Keratinocyte (primary cell): Measurements from ENCODE around the gene SKOR1. TPM values are rescaled to one million over a fixed set of nuclear protein-coding genes. Genes with fewer than 3 reads are reported as not detected.

Experiments used
- DNase-seq: peaks from one replicate; pipeline ENCODE4 v3.0.0-alpha.2; 2011; ENCODE audit warnings: low read depth, missing footprints, low spot score
- FAIRE-seq: peaks from 2 replicates; lab custom pipeline; 2011; peaks lifted over from hg19 to GRCh38; lab: Jason Lieb, UNC
- H2AFZ ChIP-seq: 2 replicates; pipeline ENCODE4 v1.6.0; 2012; ENCODE audit warnings: low read length, control low read depth, inconsistent platforms; ENCODE audit not compliant: control insufficient read depth
- H3K27ac ChIP-seq: 2 replicates; pipeline ENCODE4 v1.5.1; 2011; ENCODE audit warnings: low read length; ENCODE audit not compliant: control insufficient read depth, insufficient read depth
- H3K27me3 ChIP-seq: 3 replicates; pipeline ENCODE4 v1.6.0; 2011; ENCODE audit warnings: low read length; ENCODE audit not compliant: control insufficient read depth, insufficient read depth; ENCODE audit errors: extremely low read depth
- H3K36me3 ChIP-seq, 2 experiments: 2 replicates in 1 of 2; 3 replicates in 1 of 2; pipeline ENCODE4 v1.5.1; 2011; ENCODE audit warnings: low read length in 2 of 2, mild to moderate bottlenecking in 1 of 2; ENCODE audit not compliant: control insufficient read depth in 2 of 2, insufficient read depth in 2 of 2; ENCODE audit errors: extremely low read depth in 1 of 2
- H3K4me1 ChIP-seq: 3 replicates; pipeline ENCODE4 v1.5.1; 2011; ENCODE audit warnings: low read length; ENCODE audit not compliant: control insufficient read depth, insufficient read depth; ENCODE audit errors: extremely low read depth
- H3K4me2 ChIP-seq: 3 replicates; pipeline ENCODE4 v1.6.0; 2011; ENCODE audit warnings: low read depth, low read length; ENCODE audit not compliant: control insufficient read depth, insufficient read depth; ENCODE audit errors: extremely low read depth
- H3K4me3 ChIP-seq, 3 experiments: fragments of 200-600 bp in 1 of 3; sonication (generic) in 1 of 3; 2 replicates in 2 of 3; 3 replicates in 1 of 3; pipeline ENCODE4 v1.5.1; 2011 to 2016; ENCODE audit warnings: low read length in 3 of 3, mild to moderate bottlenecking in 3 of 3, control low read depth in 2 of 3, inconsistent platforms in 1 of 3, low read depth in 1 of 3, mixed read lengths in 1 of 3, mixed run types in 1 of 3, moderate library complexity in 1 of 3; ENCODE audit not compliant: control insufficient read depth in 2 of 3, insufficient read depth in 2 of 3; ENCODE audit errors: extremely low read depth in 1 of 3
- H3K79me2 ChIP-seq: 2 replicates; pipeline ENCODE4 v1.6.0; 2012; ENCODE audit warnings: low read length; ENCODE audit not compliant: control insufficient read depth, insufficient read depth
- H3K9ac ChIP-seq: 3 replicates; pipeline ENCODE4 v1.6.0; 2011; ENCODE audit warnings: low read length; ENCODE audit not compliant: control insufficient read depth, insufficient read depth; ENCODE audit errors: extremely low read depth
- H3K9me1 ChIP-seq: 3 replicates; pipeline ENCODE4 v1.6.0; 2011; ENCODE audit warnings: low read length; ENCODE audit not compliant: control insufficient read depth, insufficient read depth; ENCODE audit errors: extremely low read depth
- H3K9me3 ChIP-seq: 2 replicates; pipeline ENCODE4 v1.5.1; 2012; ENCODE audit warnings: low read depth, low read length; ENCODE audit not compliant: control insufficient read depth
- H4K20me1 ChIP-seq: 3 replicates; pipeline ENCODE4 v1.6.0; 2011; ENCODE audit warnings: low read length; ENCODE audit not compliant: control insufficient read depth, insufficient read depth; ENCODE audit errors: extremely low read depth
- EZH2 ChIP-seq: IDR thresholded peaks from one replicate; pipeline ENCODE4 v1.6.1; 2012; ENCODE audit warnings: inconsistent platforms, mild to moderate bottlenecking, low read length, moderate library complexity
- dilution Hi-C: fragments of 300-500 bp; cut with MboI; formaldehyde crosslinking; loops from one replicate; pipeline ENCODE4 v1.7.0; 2020; ENCODE audit warnings: low sequenced_read_pairs; ENCODE audit not compliant: extremely low pct_ligation_motif_present
- polyA plus RNA-seq, 5 experiments: library from polyadenylated mRNA; depleted of rRNA in 3 of 5; stranded (reverse) in 3 of 5; stranded (forward) in 1 of 5; unstranded in 1 of 5; fragments of >200 nt; gene quantifications; 1 replicate in 1 of 5; 2 replicates in 3 of 5; 3 replicates in 1 of 5; pipeline versions ENCODE4 v1.2.1 to v1.2.3, GENCODE V29; 2011 to 2012; ENCODE audit warnings: missing spikeins in 2 of 5, low read depth in 1 of 5, low replicate concordance in 1 of 5
- TF ChIP-seq, protein P1 (sequence below), 3 experiments: IDR thresholded peaks in 1 of 3; conservative IDR thresholded peaks in 1 of 3; optimal IDR thresholded peaks in 1 of 3; 2 replicates in 2 of 3; 3 replicates in 1 of 3; pipeline versions ENCODE3 to v1.5.1; 2011; ENCODE audit warnings: low read length in 3 of 3, mild to moderate bottlenecking in 3 of 3, moderate library complexity in 2 of 3, control low read depth in 1 of 3, inconsistent platforms in 1 of 3; ENCODE audit not compliant: insufficient read depth in 2 of 3; ENCODE audit errors: extremely low read depth in 1 of 3

Gene SKOR1
- polyA plus RNA-seq, 1 donor (not counting 4 experiments of a cell fraction or from before 2014, with no cell fraction given) = 0.03 TPM

GRCh38 chr15:67813104-67813634 lies 12.1 kb upstream of the SKOR1 start:
- DNase-seq = no peak

GRCh38 chr15:67815036-67815592 lies 10.2 kb upstream of the SKOR1 start:
- no peak for FAIRE-seq
- Histone ChIP-seq H3K27ac (no peak overlapping the region), H3K9ac (no peak overlapping the region), H3K9me1 (no peaks in the 10 kb centered on the region), H3K27me3 (peaks cover 27% of the 10 kb centered on the region), H3K9me3 (no peaks in the 10 kb centered on the region), H3K4me3 (no peak overlapping the region), H3K4me2 (no peak overlapping the region), H3K79me2 (no peaks in the 10 kb centered on the region), H3K36me3 (no peaks in the 10 kb centered on the region), H3K4me1 (no peaks in the 10 kb centered on the region), H4K20me1 (no peaks in the 10 kb centered on the region), H2AFZ (no peak overlapping the region)
- no peak for DNase-seq
- dilution Hi-C loops = no loop called here
- no peak for TF ChIP-seq EZH2
- TF ChIP-seq, protein P1, sequence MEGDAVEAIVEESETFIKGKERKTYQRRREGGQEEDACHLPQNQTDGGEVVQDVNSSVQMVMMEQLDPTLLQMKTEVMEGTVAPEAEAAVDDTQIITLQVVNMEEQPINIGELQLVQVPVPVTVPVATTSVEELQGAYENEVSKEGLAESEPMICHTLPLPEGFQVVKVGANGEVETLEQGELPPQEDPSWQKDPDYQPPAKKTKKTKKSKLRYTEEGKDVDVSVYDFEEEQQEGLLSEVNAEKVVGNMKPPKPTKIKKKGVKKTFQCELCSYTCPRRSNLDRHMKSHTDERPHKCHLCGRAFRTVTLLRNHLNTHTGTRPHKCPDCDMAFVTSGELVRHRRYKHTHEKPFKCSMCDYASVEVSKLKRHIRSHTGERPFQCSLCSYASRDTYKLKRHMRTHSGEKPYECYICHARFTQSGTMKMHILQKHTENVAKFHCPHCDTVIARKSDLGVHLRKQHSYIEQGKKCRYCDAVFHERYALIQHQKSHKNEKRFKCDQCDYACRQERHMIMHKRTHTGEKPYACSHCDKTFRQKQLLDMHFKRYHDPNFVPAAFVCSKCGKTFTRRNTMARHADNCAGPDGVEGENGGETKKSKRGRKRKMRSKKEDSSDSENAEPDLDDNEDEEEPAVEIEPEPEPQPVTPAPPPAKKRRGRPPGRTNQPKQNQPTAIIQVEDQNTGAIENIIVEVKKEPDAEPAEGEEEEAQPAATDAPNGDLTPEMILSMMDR (optimal IDR thresholded peaks at IDR 0.05 in 1 of 3, IDR thresholded peaks at IDR 0.05 in 1 of 3, conservative IDR thresholded peaks at IDR 0.05 in 1 of 3; ENCODE audit: extremely low read depth in 1 of 3, insufficient read depth in 2 of 3, low read length in 3 of 3) = no peak

More at GRCh38 chr15:67813104-67813634, 12.1 kb upstream of the SKOR1 start:
- FAIRE-seq = no peak
- H3K4me2 ChIP-seq = no peak overlapping the region
- TF ChIP-seq EZH2 = no peak
- TF ChIP-seq, protein P1 (optimal IDR thresholded peaks at IDR 0.05 in 1 of 3, IDR thresholded peaks at IDR 0.05 in 1 of 3, conservative IDR thresholded peaks at IDR 0.05 in 1 of 3; ENCODE audit: extremely low read depth in 1 of 3, insufficient read depth in 2 of 3, low read length in 3 of 3) = no peak
- H3K9me3 ChIP-seq = no peaks in the 10 kb centered on the region
- H3K79me2 ChIP-seq = no peaks in the 10 kb centered on the region
- H3K36me3 ChIP-seq = no peaks in the 10 kb centered on the region
- no peaks in the 10 kb centered on the region for H3K9me1 ChIP-seq
- no peak overlapping the region for H3K9ac ChIP-seq
- peaks cover 10% of the 10 kb centered on the region for H3K27me3 ChIP-seq
- no peaks in the 10 kb centered on the region for H3K4me1 ChIP-seq
- H3K27ac ChIP-seq = no peak overlapping the region
- no peak overlapping the region for H3K4me3 ChIP-seq
- no peak overlapping the region for H2AFZ ChIP-seq
- dilution Hi-C loops = no loop called here
- H4K20me1 ChIP-seq = no peaks in the 10 kb centered on the region
